ENCODE measurements around the gene LDLRAD4.

GRCh38 chr18:13513021-13513420, 294.5 kb downstream of the LDLRAD4 start:
- TF ChIP-seq POLR2AphosphoS5 (IDR thresholded peaks at IDR 0.05; ENCODE audit: borderline replicate concordance, low read depth, low read length) (no peak), EZH2 (IDR thresholded peaks at IDR 0.05) (no peak), FOXP2 (optimal IDR thresholded peaks at IDR 0.05; ENCODE audit: control extremely low read depth, extremely low read length, insufficient read depth) (no peak)

Data from SK-N-MC (cell line).